ENCODE measurements around the gene S100A12. TPM values are rescaled to one million over a fixed set of nuclear protein-coding genes. Genes with fewer than 3 reads are reported as not detected.
A peak's percentile ranks its signal among the peaks of the same experiment; 100 is the strongest.

The S100A12 gene
- total RNA-seq, 2 donors from 2014 or later: 2.0 to 9.1 TPM

DNA sequence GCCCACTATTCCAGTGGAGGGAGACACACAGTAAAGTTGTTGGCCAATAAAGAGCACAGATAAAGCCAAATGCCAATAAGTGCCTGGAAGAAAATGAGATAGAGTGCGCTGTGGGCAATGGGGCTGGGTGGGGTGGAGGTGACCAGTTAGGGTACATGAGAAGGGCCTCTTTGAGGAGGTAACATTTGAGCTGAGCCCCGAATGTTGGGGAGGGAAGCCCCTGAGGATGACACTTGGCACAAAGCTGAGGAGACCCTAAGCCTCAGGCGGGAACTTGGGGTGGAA is 16.8 kb downstream of the S100A12 start:
- Mint-ChIP-seq H3K36me3 (ENCODE audit: low read depth) (peaks cover 12% of the 10 kb centered on the region), H3K4me3 (no peak overlapping the region)

DNA sequence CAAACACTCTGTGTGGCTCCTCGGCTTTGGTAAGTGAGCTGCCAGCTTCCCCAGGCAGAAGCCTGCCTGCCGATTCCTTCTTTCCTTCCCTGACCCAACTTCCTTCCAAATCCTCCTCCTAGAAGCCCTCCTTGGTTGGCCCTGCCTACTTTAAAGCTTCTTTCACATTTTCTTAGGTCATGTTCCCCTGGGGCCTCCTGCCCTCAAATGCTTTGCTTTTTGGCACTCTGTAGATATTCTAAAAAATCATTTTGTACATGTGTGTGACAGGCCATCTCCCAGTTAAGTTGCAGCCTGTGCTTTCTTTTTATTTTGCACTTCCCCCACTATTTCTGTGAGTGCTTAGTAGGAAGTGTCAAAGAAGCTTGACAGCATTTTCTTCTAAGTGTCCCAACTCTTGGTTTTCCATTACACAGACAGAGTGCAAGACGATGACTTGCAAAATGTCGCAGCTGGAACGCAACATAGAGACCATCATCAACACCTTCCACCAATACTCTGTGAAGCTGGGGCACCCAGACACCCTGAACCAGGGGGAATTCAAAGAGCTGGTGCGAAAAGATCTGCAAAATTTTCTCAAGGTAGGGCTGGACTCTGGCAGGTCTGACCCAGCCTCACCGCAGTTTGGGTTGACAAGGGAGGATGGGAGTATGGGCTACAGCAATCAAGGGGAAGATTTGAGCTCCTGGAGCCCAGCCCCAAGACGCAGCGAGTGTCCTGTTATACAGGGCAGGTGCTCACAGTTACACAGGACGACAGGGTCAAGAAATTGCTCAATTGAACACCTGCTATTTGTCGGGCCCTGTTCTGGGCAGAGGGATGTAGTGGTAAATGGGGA is 17.3 kb downstream of the S100A12 start, which contains the start of gene S100A9:
S100A9 (plus strand) TSS at position 2 of the 838 bp plus-strand sequence; CDS start at position 432, 430 bp downstream.
- no peak for DNase-seq
- H3K9me3 ChIP-seq (ENCODE audit: control insufficient read depth, low read length, poor library complexity, severe bottlenecking): no peaks in the 10 kb centered on the region
- no peak for ATAC-seq
- Mint-ChIP-seq H3K36me3 (ENCODE audit: low read depth) (peaks cover 7% of the 10 kb centered on the region), H3K4me1 (peaks cover 26% of the 10 kb centered on the region), H3K27me3 (peaks cover 19% of the 10 kb centered on the region), H3K4me3 (peak within 1 kb of the TSS; percentile 83), H3K27ac (peak within 1 kb of the TSS; percentile 82)

More for the DNA sequence above, 16.8 kb downstream of the S100A12 start:
- no peak for ATAC-seq
- Mint-ChIP-seq H3K27ac (peak overlapping the region; percentile 82), H3K4me1 (peaks cover 25% of the 10 kb centered on the region), H3K27me3 (peaks cover 23% of the 10 kb centered on the region)
- no peak for DNase-seq
- no peaks in the 10 kb centered on the region for H3K9me3 ChIP-seq (ENCODE audit: control insufficient read depth, low read length, poor library complexity, severe bottlenecking)

DNA sequence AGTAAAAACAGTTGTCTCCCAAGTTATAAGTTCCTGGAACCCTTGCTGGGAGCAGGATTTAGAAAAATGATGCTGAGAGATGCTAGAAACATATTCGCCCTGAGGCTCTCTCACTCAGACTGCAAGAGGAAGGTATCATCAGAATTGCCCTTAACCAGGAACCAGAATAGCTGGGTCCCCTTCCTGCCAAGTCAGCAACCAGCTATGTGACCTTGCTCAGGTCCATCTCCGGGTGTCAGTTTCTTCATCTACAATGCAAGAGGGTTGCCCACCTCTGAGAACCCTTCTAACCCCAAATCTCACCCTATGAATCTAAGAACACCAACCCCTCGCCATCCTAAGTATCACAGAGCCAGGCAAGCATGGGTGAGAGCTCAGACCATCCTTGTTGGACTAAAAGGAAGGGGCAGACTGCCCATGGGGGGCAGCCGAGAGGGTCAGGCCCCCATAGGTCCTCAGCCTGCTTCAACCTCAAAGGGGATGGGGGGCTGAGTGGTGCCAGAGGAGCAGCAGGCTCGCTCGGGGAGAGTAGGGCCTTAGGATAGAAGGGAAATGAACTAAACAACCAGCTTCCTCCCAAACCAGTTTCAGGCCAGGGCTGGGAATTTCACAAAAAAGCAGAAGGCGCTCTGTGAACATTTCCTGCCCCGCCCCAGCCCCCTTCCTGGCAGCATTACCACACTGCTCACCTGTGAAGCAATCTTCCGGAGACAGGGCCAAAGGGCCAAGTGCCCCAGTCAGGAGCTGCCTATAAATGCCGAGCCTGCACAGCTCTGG is 18.2 kb downstream of the S100A12 start:
- H3K4me3 Mint-ChIP-seq: peak overlapping the region; percentile 83
- H3K9me3 ChIP-seq (ENCODE audit: control insufficient read depth, low read length, poor library complexity, severe bottlenecking): no peaks in the 10 kb centered on the region
- DNase-seq: no peak
- H3K36me3 Mint-ChIP-seq (ENCODE audit: low read depth): peaks cover 6% of the 10 kb centered on the region
- peaks cover 20% of the 10 kb centered on the region for H3K27me3 Mint-ChIP-seq
- H3K27ac Mint-ChIP-seq: peak overlapping the region; percentile 82
- peaks cover 30% of the 10 kb centered on the region for H3K4me1 Mint-ChIP-seq
- peak; percentile 40 for ATAC-seq

DNA sequence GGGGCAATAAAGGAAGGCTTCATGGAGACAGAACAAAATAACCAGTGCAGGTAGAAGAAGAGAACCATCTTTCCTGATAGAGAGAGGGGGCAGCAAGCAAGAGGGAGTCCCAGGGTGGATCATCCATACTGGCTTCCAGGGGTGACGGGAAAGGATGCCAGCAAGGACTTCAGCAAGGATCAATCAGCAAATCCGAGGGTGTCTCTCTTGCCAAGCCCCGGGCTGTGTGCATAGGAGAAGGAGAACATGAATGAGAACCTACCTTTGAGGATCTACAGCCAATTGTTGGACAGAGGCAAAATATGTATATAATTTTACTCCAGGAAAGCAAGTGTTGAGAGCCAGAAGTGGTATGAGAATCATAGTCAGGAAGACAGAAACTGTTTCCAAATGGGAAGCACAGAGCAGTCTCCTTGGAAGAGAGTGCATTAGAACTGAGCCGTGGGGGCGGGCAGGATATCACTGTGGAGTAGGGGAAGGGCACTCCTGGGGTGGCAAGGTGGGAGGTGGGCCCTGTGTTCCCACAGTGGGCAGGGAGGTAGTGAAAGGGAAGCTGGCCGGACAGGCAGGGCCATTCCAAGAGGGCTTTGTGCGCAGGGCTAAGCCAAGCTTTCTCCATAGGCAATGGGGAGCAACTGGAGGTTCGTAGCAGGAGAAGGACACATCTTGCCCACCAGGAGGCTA is 18.9 kb downstream of the S100A12 start:
- no peak for ATAC-seq
- peak overlapping the region; percentile 39 for H3K4me3 Mint-ChIP-seq
- peaks cover 6% of the 10 kb centered on the region for H3K36me3 Mint-ChIP-seq (ENCODE audit: low read depth)
- DNase-seq: no peak
- no peak overlapping the region for H3K27ac Mint-ChIP-seq
- peaks cover 20% of the 10 kb centered on the region for H3K27me3 Mint-ChIP-seq
- no peaks in the 10 kb centered on the region for H3K9me3 ChIP-seq (ENCODE audit: control insufficient read depth, low read length, poor library complexity, severe bottlenecking)
- peaks cover 30% of the 10 kb centered on the region for H3K4me1 Mint-ChIP-seq

DNA sequence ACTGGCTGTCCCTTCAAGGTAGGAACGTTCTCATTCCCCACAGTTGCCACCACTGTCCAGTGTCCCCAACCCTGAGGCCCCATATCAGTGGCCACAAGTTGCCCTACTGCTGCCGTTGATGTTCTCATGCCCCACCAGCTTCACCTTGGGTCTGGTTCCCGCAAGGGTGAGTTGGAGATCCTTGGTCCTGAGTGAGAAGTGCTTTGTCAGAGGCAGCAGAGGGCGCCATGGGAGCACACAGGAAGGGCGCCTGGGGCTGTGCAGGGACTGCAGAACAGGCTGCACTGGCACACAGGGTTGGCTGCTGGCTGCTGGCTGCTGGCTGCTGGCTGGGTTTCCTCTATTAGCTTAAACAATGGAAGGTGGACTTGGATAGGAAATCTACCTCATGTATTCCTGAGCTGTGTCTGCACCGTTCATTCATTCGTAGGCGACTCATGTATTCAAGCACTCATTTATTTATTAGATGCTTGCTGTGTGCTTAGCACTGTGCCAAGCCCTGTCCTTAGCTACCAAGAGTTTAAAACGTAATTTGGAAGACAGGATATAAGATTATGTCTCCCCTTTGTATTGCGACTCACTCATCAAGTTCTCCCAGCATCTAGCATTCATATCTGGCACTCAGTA is 19.9 kb downstream of the S100A12 start:
- H3K27ac Mint-ChIP-seq: no peak overlapping the region
- H3K36me3 Mint-ChIP-seq (ENCODE audit: low read depth): peaks cover 2% of the 10 kb centered on the region
- no peaks in the 10 kb centered on the region for H3K9me3 ChIP-seq (ENCODE audit: control insufficient read depth, low read length, poor library complexity, severe bottlenecking)
- DNase-seq (peak in 2 of 3 donors; percentile 15 to 19), ATAC-seq (peak; percentile 74)
- peaks cover 14% of the 10 kb centered on the region for H3K27me3 Mint-ChIP-seq
- peaks cover 26% of the 10 kb centered on the region for H3K4me1 Mint-ChIP-seq
- no peak overlapping the region for H3K4me3 Mint-ChIP-seq

DNA sequence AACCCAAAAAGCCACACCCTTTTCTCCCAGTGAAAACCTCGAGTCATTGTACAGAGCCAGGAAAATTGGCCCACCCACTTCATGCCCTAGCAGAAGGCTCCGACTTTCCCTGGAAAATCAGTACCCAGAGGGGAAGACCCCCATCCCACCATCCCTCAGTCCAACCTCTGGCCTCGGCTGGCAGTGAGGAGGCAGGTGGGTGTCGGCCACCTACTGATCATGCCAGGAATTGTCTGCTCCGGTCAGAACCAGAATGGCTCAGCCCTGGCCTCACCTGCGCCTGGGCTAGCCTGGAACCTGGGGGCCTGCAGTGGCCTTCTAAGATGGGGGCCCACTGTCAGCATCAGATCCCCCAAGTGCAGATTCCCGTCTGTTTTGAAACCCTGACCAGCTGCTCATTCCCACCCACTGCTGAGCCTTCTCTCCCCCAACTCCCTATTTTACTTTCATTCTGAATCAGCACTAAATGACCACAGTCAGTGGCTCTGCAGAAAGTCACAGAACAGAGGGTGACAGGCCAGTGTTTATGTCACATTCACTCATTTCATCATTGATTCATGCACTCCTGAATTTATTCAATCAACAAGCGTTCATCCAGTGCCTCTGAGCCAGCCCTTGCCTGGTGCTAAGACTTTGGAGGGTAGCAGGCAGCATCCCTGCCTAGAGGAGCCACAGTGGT is 20.8 kb downstream of the S100A12 start:
- Mint-ChIP-seq H3K4me3 (no peak overlapping the region), H3K36me3 (ENCODE audit: low read depth) (peaks cover 2% of the 10 kb centered on the region), H3K27ac (no peak overlapping the region), H3K27me3 (peaks cover 14% of the 10 kb centered on the region), H3K4me1 (peaks cover 26% of the 10 kb centered on the region)
- ATAC-seq (no peak), DNase-seq (no peak)
- no peaks in the 10 kb centered on the region for H3K9me3 ChIP-seq (ENCODE audit: control insufficient read depth, low read length, poor library complexity, severe bottlenecking)

DNA sequence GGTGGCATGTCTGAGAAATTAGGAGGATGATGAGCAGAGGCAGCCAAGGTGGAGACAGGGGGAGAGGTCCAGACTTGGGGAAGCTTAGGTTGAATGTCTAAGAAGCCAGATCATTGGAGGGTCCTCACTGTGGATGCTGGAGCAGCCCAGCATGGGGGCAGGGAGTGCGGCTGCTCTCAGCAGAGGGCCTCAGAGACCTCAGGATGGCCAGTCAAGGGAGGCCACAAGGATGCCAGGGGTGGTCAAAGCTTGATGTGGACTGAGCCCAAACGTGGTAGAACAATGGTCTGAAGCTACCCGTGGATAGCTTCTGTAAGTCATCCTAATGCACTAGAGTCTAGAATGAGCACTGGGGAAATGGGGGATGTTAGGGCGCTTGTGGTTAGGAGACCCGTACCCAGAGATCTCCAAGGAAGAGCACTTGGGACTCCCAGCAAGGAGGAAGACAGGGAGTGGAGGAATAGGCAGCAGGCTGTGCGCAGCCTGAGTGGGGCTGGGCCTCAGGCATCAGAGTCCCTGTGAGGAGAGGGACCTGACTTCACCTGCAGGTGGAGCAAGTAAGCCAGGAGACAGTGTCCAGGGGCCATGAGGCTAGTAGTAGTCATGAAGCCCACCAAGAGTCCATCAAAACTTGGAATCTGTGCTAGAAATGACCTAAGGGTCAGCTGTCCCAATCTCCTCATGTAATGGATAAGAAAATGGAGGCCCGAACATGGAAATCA is 22.0 kb downstream of the S100A12 start:
- H3K36me3 Mint-ChIP-seq (ENCODE audit: low read depth): peaks cover 2% of the 10 kb centered on the region
- peak overlapping the region; percentile 7 for H3K4me3 Mint-ChIP-seq
- no peak for ATAC-seq
- H3K4me1 Mint-ChIP-seq: peaks cover 27% of the 10 kb centered on the region
- no peak for DNase-seq
- H3K27ac Mint-ChIP-seq: no peak overlapping the region
- H3K9me3 ChIP-seq (ENCODE audit: control insufficient read depth, low read length, poor library complexity, severe bottlenecking): no peaks in the 10 kb centered on the region
- peaks cover 24% of the 10 kb centered on the region for H3K27me3 Mint-ChIP-seq

DNA sequence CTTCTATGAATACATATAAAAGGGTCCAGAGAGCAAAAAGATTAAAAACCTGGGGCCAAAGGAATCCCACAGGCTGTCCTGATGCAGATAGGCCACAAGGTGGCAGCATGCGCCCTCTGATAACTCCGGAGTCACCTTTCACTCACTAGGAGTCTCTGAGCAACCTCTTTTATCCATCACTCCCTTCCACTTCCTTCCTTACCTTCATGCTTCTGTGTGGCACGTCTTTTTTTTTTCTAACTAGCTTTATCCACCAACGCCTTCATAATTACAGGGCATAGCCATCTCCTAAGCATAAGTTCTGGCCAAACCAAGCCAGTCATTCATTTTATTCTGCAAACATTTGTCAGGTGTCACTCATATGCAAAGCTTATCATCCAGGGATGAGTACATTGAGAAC is 22.9 kb downstream of the S100A12 start:
- peak; percentile 41 to 45 (median 41) for DNase-seq
- Mint-ChIP-seq H3K4me1 (peaks cover 18% of the 10 kb centered on the region), H3K4me3 (no peak overlapping the region), H3K27me3 (peaks cover 32% of the 10 kb centered on the region), H3K27ac (no peak overlapping the region), H3K36me3 (ENCODE audit: low read depth) (peaks cover 2% of the 10 kb centered on the region)
- peak; percentile 81 for ATAC-seq
- H3K9me3 ChIP-seq (ENCODE audit: control insufficient read depth, low read length, poor library complexity, severe bottlenecking): no peaks in the 10 kb centered on the region

DNA sequence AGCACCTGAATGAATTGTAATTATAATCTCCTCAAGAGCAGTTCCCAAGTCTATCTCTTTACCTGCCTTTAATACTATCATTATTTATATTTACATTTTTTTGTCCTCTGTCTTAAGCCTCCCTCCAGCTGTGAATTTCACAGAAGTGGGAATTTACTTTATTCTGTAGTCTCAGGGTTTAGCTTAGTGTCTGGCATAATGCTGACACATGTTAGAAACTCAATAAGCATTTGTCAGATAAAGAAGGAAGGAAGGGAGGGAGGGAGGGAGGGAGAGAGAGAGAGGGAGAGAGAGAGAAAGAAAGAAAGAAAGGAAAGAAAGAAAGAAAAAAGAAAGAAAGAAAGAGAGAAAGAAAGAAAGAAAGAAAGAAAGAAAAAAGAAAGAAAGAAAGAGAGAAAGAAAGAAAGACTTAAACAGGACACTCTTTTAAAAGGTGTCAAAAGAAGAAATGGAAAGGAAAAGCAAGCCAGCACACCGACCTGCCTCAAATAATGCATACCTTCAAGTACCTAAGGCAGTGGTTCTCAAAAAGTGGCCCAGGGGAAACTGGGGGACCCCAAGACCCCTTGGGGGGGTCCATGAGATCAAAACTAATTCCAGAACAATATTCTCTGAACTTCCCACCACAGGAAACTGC is 25.0 kb downstream of the S100A12 start:
- Mint-ChIP-seq H3K4me1 (peaks cover 24% of the 10 kb centered on the region), H3K36me3 (ENCODE audit: low read depth) (no peaks in the 10 kb centered on the region), H3K4me3 (no peak overlapping the region), H3K27me3 (peaks cover 36% of the 10 kb centered on the region), H3K27ac (no peak overlapping the region)
- no peak for DNase-seq
- ATAC-seq: no peak
- H3K9me3 ChIP-seq (ENCODE audit: control insufficient read depth, low read length, poor library complexity, severe bottlenecking): no peaks in the 10 kb centered on the region

DNA sequence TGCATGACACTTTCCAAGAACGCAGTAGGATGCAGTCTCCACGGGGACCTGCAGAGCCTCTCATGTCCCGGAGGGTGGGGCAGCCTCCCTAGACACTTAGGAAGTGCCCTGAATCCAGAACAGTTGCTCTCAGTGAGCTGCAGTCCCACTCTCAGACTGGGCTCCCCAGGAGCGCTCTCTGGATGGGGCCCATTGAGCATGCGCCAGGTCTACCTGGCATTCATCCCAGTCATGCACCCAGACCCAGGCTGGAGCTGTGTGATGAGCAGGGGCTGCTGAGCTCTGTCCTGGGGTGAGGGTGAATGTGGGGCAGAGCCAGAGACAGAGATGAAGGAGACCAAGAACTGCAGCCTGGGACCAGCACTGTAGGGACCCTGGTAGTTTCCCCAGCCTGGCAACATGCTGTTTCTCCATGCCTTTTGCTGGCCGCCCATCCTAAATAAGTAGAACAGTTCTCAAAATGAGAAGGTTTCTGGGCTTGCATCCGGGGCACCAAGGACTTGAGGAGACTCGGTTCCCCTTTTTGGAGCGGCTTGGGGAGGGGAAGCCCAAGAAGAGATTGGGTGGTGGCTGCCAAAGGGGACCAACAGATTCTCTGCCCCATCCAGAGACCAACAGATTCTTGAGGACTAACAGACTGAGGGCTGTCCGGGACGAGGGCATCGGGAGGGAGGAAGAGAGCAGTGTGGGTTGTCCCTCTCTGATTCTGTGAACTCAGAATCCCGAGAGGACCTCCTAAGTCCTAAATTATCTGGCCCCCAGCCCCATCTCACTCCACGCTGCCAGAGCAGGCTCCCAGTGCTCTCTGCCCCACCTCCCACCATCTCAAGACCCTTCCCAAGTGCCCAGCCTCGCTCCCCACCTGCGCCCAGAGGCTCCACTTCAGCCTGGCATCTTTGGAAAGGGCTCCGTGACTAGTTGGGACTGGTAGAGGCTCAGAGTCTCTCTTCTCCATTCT is 25.8 kb downstream of the S100A12 start:
- Mint-ChIP-seq H3K36me3 (ENCODE audit: low read depth) (no peaks in the 10 kb centered on the region), H3K4me3 (no peak overlapping the region), H3K4me1 (peaks cover 29% of the 10 kb centered on the region), H3K27me3 (peaks cover 36% of the 10 kb centered on the region), H3K27ac (no peak overlapping the region)
- DNase-seq (no peak), ATAC-seq (no peak)
- no peaks in the 10 kb centered on the region for H3K9me3 ChIP-seq (ENCODE audit: control insufficient read depth, low read length, poor library complexity, severe bottlenecking)

All from T-helper 17 cell (primary cell).